Stomach (tissue), 9 donors: ENCODE data around the gene FMC1. TPM values are rescaled to one million over a fixed set of nuclear protein-coding genes. Genes with fewer than 3 reads are reported as not detected.
"Not testable (repeated sequence)": the region's sequence is repeated elsewhere in the genome, so short reads cannot be mapped to it uniquely, and the experiment has no call there.

Experiments used
- DNase-seq, 2 donors: peaks; one replicate each; pipeline versions ENCODE4 v3.0.0 to v3.0.0-alpha.2; 2013 to 2019
- H3K27ac ChIP-seq, 5 donors: fragments of 200-600 bp in 4 of 5; sonication (generic) in 4 of 5; one replicate each; pipeline ENCODE4 v1.5.1; 2013 to 2019; ENCODE audit warnings: mild to moderate bottlenecking in 1 of 5, moderate library complexity in 1 of 5
- H3K27me3 ChIP-seq, 3 donors: fragments of 200-600 bp; sonication (generic); one replicate each; pipeline ENCODE4 v1.5.1; 2017 to 2019; ENCODE audit warnings: mixed run types in 1 of 3
- H3K36me3 ChIP-seq, 4 donors: fragments of 200-600 bp; sonication (generic); 1 replicate in 3 of 4; 2 replicates in 1 of 4; pipeline ENCODE4 v1.5.1; 2016 to 2019
- H3K4me1 ChIP-seq, 4 donors: fragments of 200-600 bp; sonication (generic); one replicate each; pipeline ENCODE4 v1.5.1; 2016 to 2019
- H3K4me3 ChIP-seq, 4 donors: fragments of 200-600 bp; sonication (generic) in 3 of 4; one replicate each; pipeline ENCODE4 v1.5.1; 2016 to 2019; ENCODE audit warnings: mild to moderate bottlenecking in 1 of 4
- H3K9me3 ChIP-seq, 4 donors: fragments of 200-600 bp; sonication (generic); one replicate each; pipeline ENCODE4 v1.5.1; 2016 to 2019
- EP300 ChIP-seq: sonication (generic); formaldehyde crosslinking; IDR thresholded peaks from one replicate; pipeline ENCODE4 v1.6.1; 2017; ENCODE audit warnings: antibody characterized with exemption
- POLR2A ChIP-seq, 4 donors: fragments of 450-650 bp; IDR thresholded peaks; one replicate each; pipeline ENCODE4 v1.6.1; 2016; ENCODE audit warnings: antibody characterized with exemption in 4 of 4, control low read depth in 2 of 4, mild to moderate bottlenecking in 1 of 4, moderate library complexity in 1 of 4
- POLR2AphosphoS5 ChIP-seq, 3 donors: sonication (generic); formaldehyde crosslinking; IDR thresholded peaks; one replicate each; pipeline ENCODE4 v1.6.1; 2016; ENCODE audit warnings: antibody characterized with exemption in 3 of 3
- WGBS, 5 donors: extraction: QIAGEN DNeasy Blood & Tissue Kit in 3 of 5; methylation state at CpG; one replicate each; pipeline versions ENCODE4 v1.1.5 to v1.1.7; 2013 to 2018; 5-methylcytosine and 5-hydroxymethylcytosine counted together
- intact Hi-C: fragments of 100-400 bp; cut with DNase I; formaldehyde crosslinking; loops from one replicate; pipeline ENCODE4 v1.15.1; 2023; ENCODE audit warnings: low total_unique reads
- polyA plus RNA-seq, 3 donors: library from polyadenylated mRNA; stranded (reverse); fragments of 200-250 nt; gene quantifications; one replicate each; pipeline ENCODE4 v1.2.3, GENCODE V29; 2013
- total RNA-seq, 5 donors: library from RNA; depleted of rRNA; stranded (reverse); fragments of >200 nt; gene quantifications; one replicate each; pipeline versions ENCODE4 v1.1.0 to v1.2.3, GENCODE V29; 2014 to 2016
- TF ChIP-seq, protein P1 (sequence below), 7 experiments: fragments of 450-650 bp in 4 of 7; fragments of 200-600 bp in 3 of 7; sonication (generic) in 3 of 7; IDR thresholded peaks; one replicate each; pipeline ENCODE4 v1.5.1; 2016 to 2019; ENCODE audit warnings: antibody characterized with exemption in 7 of 7, control low read depth in 2 of 7, mild to moderate bottlenecking in 1 of 7
- donor health status: healthy with polysubstance abuse.
- donor health status: Bipolar disorder and iron deficiency.
- donor health status: healthy.

The FMC1 gene
- total and polyA plus RNA-seq, 8 donors: 6.2 to 42.6 (median 13.6) TPM; not detected in 1

DNA sequence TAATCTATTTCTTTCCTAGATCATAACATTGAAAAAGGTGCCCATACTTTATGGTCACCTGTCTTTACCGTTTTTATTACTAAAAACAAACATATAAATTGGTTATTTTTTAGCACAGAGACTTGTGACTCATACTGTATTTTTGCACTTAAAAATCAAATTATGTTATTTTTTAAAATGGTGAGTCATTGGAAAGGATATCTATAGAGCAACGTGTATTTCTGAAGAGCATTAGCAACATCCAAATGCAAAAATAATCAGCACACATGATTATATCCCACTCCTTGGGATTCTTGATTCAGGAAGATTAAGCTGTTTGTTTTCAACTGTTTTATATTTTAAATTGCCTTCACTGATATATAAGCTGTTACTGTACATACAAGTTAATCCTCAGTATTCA lies 40.7 kb upstream of the FMC1 start:
- WGBS, 5 donors: 62 to 74% (median 70%) methylated on average over 2 of the region's 2 CpGs
- TF ChIP-seq POLR2A (IDR thresholded peaks at IDR 0.05): no peak
- TF ChIP-seq EP300: no peak
- TF ChIP-seq POLR2AphosphoS5 (IDR thresholded peaks at IDR 0.05): no peak
- TF ChIP-seq, protein P1, sequence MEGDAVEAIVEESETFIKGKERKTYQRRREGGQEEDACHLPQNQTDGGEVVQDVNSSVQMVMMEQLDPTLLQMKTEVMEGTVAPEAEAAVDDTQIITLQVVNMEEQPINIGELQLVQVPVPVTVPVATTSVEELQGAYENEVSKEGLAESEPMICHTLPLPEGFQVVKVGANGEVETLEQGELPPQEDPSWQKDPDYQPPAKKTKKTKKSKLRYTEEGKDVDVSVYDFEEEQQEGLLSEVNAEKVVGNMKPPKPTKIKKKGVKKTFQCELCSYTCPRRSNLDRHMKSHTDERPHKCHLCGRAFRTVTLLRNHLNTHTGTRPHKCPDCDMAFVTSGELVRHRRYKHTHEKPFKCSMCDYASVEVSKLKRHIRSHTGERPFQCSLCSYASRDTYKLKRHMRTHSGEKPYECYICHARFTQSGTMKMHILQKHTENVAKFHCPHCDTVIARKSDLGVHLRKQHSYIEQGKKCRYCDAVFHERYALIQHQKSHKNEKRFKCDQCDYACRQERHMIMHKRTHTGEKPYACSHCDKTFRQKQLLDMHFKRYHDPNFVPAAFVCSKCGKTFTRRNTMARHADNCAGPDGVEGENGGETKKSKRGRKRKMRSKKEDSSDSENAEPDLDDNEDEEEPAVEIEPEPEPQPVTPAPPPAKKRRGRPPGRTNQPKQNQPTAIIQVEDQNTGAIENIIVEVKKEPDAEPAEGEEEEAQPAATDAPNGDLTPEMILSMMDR (IDR thresholded peaks at IDR 0.05): no peak
- DNase-seq: no peak

DNA sequence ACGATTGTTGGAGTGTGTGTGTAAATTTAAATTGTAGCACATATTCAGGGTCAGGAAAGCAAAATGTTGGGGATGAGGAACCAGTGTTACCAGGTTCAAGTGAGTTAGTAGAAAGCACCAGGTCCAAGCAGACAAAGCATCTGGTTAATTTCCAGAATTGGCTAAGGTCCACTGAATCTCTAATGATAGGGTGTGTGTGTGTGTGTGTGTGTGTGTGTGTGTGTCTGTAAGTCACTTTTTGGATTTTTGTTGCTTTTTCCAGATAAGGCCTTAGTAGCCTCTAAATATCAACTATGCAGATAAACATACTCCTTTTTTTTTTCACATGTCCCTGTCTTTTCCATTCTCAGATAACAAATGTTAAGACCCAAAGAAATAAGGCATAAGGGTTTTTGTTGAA lies 36.6 kb upstream of the FMC1 start:
- 66 to 89% (median 81%) methylated on average over 1 of the region's 1 CpG for WGBS, 5 donors
- peak in 1 of 2 donors; percentile 23 for DNase-seq
- intact Hi-C loops: no loop called here

More for the DNA sequence above, 40.7 kb upstream of the FMC1 start:
- Histone ChIP-seq H3K27me3 (no peaks in the 10 kb centered on the region), H3K9me3 (no peaks in the 10 kb centered on the region), H3K36me3 (peaks cover 0 to 48% (median 39%) of the 10 kb centered on the region in 4 donors), H3K4me1 (peaks cover 0 to 25% (median 13%) of the 10 kb centered on the region in 4 donors), H3K4me3 (no peak overlapping the region), H3K27ac (no peak overlapping the region)
- intact Hi-C loops: no loop called here

DNA sequence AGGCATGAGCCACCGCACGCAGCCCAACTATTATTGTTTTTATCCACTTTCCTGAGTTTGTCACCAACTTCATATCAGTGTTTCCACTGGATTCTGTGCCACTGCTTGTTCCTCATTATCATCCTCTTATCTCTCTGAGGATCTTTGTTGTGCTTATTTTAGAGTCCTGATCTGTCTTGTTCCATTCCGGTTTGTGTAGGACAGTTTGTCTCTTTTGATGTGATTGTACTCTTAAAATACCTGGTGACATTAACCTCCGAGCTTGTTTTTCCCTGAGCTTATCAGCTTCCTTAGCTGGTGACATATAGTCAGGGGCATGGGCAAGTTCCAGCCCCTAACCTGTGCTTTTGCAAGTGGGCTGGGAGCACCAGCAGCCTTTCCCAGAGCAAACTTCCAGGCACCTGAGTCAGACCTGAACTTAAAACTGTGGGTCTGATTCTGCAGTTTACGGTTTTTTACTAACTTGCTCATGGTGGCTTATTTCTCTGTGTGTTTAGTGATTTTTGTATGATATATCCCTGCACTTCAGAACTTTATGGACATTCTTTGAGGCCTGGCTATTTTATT lies 23.1 kb upstream of the FMC1 start:
- H3K9me3 ChIP-seq: no peaks in the 10 kb centered on the region
- H3K27me3 ChIP-seq: no peaks in the 10 kb centered on the region
- H3K4me3 ChIP-seq: no peak overlapping the region
- TF ChIP-seq POLR2AphosphoS5 (IDR thresholded peaks at IDR 0.05) (no peak), POLR2A (IDR thresholded peaks at IDR 0.05) (no peak), EP300 (no peak)
- TF ChIP-seq, protein P1 (IDR thresholded peaks at IDR 0.05): no peak
- intact Hi-C loops: no loop called here
- WGBS, 5 donors: 68 to 82% (median 76%) methylated on average over 5 of the region's 5 CpGs
- H3K27ac ChIP-seq: no peak overlapping the region
- H3K4me1 ChIP-seq: no peaks in the 10 kb centered on the region
- no peaks in the 10 kb centered on the region for H3K36me3 ChIP-seq
- no peak for DNase-seq

More for the DNA sequence above, 36.6 kb upstream of the FMC1 start:
- no peak overlapping the region for H3K4me3 ChIP-seq
- H3K27me3 ChIP-seq: no peaks in the 10 kb centered on the region
- H3K9me3 ChIP-seq: no peaks in the 10 kb centered on the region
- peaks cover 0 to 32% (median 21%) of the 10 kb centered on the region in 4 donors for H3K36me3 ChIP-seq
- no peak for TF ChIP-seq POLR2AphosphoS5 (IDR thresholded peaks at IDR 0.05)
- no peak for TF ChIP-seq EP300
- peaks cover 0 to 7% (median 0%) of the 10 kb centered on the region in 4 donors for H3K4me1 ChIP-seq
- H3K27ac ChIP-seq: no peak overlapping the region

DNA sequence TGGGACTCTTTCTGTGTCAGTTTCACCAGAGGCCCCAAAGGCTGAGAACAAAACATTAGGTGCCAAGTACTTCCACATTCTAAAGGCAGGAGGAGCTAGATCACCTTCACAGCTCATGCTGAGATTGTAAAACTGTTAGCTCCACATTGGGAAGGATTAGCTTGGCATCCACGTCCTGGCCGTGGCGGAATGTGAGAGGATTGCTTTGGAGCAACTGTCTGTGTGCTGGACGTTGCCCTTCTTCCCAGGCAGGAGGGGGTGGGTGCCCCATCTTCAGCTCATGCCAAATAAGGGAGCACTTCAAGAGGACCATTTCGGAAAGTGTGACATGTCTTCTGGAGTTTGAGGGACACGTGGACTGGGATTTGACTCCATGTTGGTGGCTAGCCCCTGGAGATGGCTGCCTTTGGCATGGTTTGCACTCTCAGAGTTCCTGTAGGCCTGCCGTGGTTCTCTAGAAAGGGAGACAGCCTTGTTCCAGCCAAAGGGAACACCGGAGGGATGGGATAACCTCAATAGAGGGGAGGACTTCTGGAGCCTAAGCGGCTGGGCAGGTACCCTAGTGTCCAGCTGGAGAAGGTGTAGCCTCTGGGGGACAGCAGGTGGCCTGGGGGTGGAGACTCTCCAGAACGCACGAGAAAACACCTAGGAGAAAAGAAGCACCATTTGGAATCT lies 19.9 kb upstream of the FMC1 start:
- Histone ChIP-seq H3K4me1 (no peaks in the 10 kb centered on the region), H3K4me3 (no peak overlapping the region), H3K9me3 (no peaks in the 10 kb centered on the region), H3K27ac (no peak overlapping the region), H3K36me3 (no peaks in the 10 kb centered on the region), H3K27me3 (no peaks in the 10 kb centered on the region)
- intact Hi-C loops: no loop called here
- no peak for TF ChIP-seq POLR2AphosphoS5 (IDR thresholded peaks at IDR 0.05)
- TF ChIP-seq, protein P1 (IDR thresholded peaks at IDR 0.05): peak in 3 of 7 experiments; percentile 29 to 39 (median 37)
- WGBS, 5 donors: 59 to 64% (median 59%) methylated on average over 11 of the region's 11 CpGs
- peak in 1 of 2 donors; percentile 58 for DNase-seq

DNA sequence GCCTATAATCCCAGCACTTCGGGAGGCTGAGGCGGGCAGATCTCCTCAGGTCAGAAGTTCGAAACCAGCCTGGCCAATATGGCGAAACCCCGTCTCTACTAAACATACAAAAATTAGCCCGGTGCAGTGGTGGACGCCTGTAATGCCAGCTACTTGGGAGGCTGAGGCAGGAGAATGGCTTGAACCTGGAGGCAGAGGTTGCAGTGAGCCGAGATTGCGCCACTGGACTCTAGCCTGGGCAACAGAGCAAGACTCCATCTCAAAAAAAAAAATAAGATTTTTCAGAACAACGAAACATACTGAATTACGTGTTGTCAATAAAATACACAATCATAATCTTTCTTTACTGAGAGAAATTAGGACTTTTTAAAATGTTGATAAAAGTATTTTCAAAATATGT lies 16.4 kb upstream of the FMC1 start:
- WGBS, 5 donors: 92 to 97% (median 97%) methylated on average over 11 of the region's 11 CpGs
- H3K9me3 ChIP-seq, H3K27ac ChIP-seq, H3K36me3 ChIP-seq, H3K27me3 ChIP-seq, H3K4me3 ChIP-seq, H3K4me1 ChIP-seq, intact Hi-C loops, DNase-seq: not testable (repeated sequence)
